Gastroesophageal sphincter (tissue), 4 donors: ENCODE data around the gene CDH11. TPM values are rescaled to one million over a fixed set of nuclear protein-coding genes. Genes with fewer than 3 reads are reported as not detected.

Source experiments
- ATAC-seq: fragments of 150-250 bp; one replicate; pipeline ENCODE4 v1.9.1; 2016; ENCODE audit warnings: mild to moderate bottlenecking, moderate library complexity
- H3K27ac ChIP-seq, 4 donors: fragments of 200-600 bp; sonication (generic) in 3 of 4; 1 replicate in 3 of 4; 2 replicates in 1 of 4; pipeline ENCODE4 v1.5.1; 2016 to 2019
- H3K27me3 ChIP-seq: fragments of 200-600 bp; sonication (generic); one replicate; pipeline ENCODE4 v1.5.1; 2019
- H3K36me3 ChIP-seq, 2 donors: fragments of 200-600 bp; sonication (generic); one replicate each; pipeline ENCODE4 v1.5.1; 2019; ENCODE audit warnings: control low read depth in 1 of 2
- H3K4me1 ChIP-seq, 3 donors: fragments of 200-600 bp; sonication (generic); 1 replicate in 2 of 3; 2 replicates in 1 of 3; pipeline ENCODE4 v1.5.1; 2016 to 2019; ENCODE audit warnings: control low read depth in 2 of 3
- H3K4me3 ChIP-seq, 2 donors: fragments of 200-600 bp; sonication (generic); one replicate each; pipeline ENCODE4 v1.5.1; 2019; ENCODE audit warnings: mild to moderate bottlenecking in 1 of 2, moderate library complexity in 1 of 2
- H3K9me3 ChIP-seq, 3 donors: fragments of 200-600 bp; sonication (generic); one replicate each; pipeline ENCODE4 v1.5.1; 2017 to 2019; ENCODE audit warnings: control low read depth in 2 of 3
- EP300 ChIP-seq: sonication (generic); formaldehyde crosslinking; IDR thresholded peaks from one replicate; pipeline ENCODE4 v1.6.1; 2017; ENCODE audit warnings: antibody characterized with exemption, mild to moderate bottlenecking
- POLR2A ChIP-seq, 2 donors: fragments of 450-650 bp; IDR thresholded peaks; one replicate each; pipeline ENCODE4 v1.6.1; 2017; ENCODE audit warnings: antibody characterized with exemption in 2 of 2, mild to moderate bottlenecking in 2 of 2, moderate library complexity in 1 of 2
- POLR2AphosphoS5 ChIP-seq: sonication (generic); formaldehyde crosslinking; IDR thresholded peaks from one replicate; pipeline ENCODE4 v1.6.1; 2017; ENCODE audit warnings: antibody characterized with exemption
- WGBS, 2 donors: methylation state at CpG; one replicate each; pipeline ENCODE4 v1.1.5; 2018; ENCODE audit warnings: low coverage in 1 of 2; 5-methylcytosine and 5-hydroxymethylcytosine counted together
- total RNA-seq, 4 donors: library from RNA; depleted of rRNA; stranded (reverse); fragments of >200 nt; gene quantifications; one replicate each; pipeline ENCODE4 v1.1.0, GENCODE V29; 2016
- TF ChIP-seq, protein P1 (sequence below), 4 experiments: fragments of 200-600 bp in 2 of 4; fragments of 450-650 bp in 2 of 4; sonication (generic) in 1 of 4; IDR thresholded peaks; one replicate each; pipeline ENCODE4 v1.5.1; 2017 to 2019; ENCODE audit warnings: antibody characterized with exemption in 4 of 4, mild to moderate bottlenecking in 2 of 4, moderate library complexity in 2 of 4

Gene CDH11
- total RNA-seq, 4 donors from 2014 or later, result 37.4 to 78.9 (median 62.8) TPM

DNA sequence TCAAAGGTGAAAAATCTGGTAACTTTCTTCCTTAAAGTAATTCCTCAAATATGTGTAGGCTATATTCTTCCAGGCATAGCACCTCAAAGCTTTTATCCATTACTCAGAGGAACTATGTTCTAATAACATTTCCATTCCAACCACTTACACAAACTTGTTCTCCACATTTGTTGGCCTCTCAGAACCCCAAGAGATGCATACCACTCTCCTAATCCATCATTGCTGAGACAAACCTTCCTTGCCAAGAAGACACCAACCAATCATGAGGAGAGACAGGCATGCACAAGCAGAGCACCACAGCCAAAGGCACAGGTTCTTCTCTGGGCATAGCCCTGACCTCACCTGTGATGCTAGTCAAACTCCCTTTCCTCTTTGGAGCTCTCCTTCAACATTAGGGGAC, 20.9 kb downstream of the CDH11 start:
- H3K9me3 ChIP-seq, result no peaks in the 10 kb centered on the region
- H3K27ac ChIP-seq, result no peak overlapping the region
- ATAC-seq, result no peak
- no peak overlapping the region for H3K4me3 ChIP-seq
- TF ChIP-seq POLR2AphosphoS5, result no peak
- TF ChIP-seq POLR2A (IDR thresholded peaks at IDR 0.05), result no peak
- TF ChIP-seq, protein P1, sequence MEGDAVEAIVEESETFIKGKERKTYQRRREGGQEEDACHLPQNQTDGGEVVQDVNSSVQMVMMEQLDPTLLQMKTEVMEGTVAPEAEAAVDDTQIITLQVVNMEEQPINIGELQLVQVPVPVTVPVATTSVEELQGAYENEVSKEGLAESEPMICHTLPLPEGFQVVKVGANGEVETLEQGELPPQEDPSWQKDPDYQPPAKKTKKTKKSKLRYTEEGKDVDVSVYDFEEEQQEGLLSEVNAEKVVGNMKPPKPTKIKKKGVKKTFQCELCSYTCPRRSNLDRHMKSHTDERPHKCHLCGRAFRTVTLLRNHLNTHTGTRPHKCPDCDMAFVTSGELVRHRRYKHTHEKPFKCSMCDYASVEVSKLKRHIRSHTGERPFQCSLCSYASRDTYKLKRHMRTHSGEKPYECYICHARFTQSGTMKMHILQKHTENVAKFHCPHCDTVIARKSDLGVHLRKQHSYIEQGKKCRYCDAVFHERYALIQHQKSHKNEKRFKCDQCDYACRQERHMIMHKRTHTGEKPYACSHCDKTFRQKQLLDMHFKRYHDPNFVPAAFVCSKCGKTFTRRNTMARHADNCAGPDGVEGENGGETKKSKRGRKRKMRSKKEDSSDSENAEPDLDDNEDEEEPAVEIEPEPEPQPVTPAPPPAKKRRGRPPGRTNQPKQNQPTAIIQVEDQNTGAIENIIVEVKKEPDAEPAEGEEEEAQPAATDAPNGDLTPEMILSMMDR (IDR thresholded peaks at IDR 0.05), result no peak
- TF ChIP-seq EP300, result no peak
- H3K36me3 ChIP-seq, result no peaks in the 10 kb centered on the region
- H3K4me1 ChIP-seq, result no peaks in the 10 kb centered on the region
- H3K27me3 ChIP-seq, result no peaks in the 10 kb centered on the region

DNA sequence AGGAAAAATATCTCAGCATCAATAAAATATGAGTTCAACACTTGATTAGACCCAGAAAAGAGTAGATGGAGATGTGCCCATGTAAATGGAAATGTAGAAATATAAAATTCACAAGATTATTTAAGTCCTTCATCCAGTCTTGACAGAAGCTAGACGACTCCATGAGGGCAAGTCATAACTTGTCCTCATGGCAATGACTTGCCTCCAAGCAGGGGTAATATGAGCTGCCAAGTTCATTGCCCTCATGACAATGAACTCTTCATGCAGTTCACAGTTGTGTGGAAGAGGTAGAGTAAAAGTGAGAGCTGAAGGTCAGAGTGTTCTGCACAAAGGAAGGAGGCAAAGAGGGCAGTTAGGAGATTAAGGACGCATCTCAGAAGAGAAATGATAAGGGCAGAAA, 22.3 kb downstream of the CDH11 start:
- Histone ChIP-seq H3K4me3 (no peak overlapping the region), H3K9me3 (no peaks in the 10 kb centered on the region), H3K36me3 (no peaks in the 10 kb centered on the region), H3K27me3 (no peaks in the 10 kb centered on the region), H3K27ac (no peak overlapping the region), H3K4me1 (no peaks in the 10 kb centered on the region)
- WGBS, 2 donors, result 87 to 90% methylated on average over 2 of the region's 2 CpGs
- TF ChIP-seq EP300, result no peak
- TF ChIP-seq POLR2AphosphoS5, result no peak
- TF ChIP-seq, protein P1 (IDR thresholded peaks at IDR 0.05), result no peak
- no peak for TF ChIP-seq POLR2A (IDR thresholded peaks at IDR 0.05)
- ATAC-seq, result no peak

DNA sequence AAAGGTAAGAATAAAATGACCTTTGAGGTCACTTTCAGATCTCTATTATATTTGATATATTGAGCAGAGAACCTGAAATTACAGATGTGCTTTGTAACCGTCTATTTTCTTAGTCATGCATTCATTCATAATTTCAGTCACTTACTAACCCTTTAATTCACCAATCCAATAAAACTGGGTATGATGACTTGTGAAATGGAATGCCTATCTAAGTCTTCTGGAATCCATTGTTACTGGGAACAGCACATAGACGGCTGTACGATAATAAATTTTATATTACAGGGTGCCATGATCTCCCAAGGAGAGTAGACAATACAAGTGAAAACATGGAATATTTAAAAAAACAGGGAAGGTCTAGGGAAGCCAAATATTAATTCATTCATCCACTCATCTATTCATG, 22.9 kb downstream of the CDH11 start:
- Histone ChIP-seq H3K9me3 (no peaks in the 10 kb centered on the region), H3K4me1 (no peaks in the 10 kb centered on the region), H3K27me3 (no peaks in the 10 kb centered on the region), H3K36me3 (no peaks in the 10 kb centered on the region), H3K27ac (no peak overlapping the region), H3K4me3 (no peak overlapping the region)
- TF ChIP-seq POLR2A (IDR thresholded peaks at IDR 0.05), result no peak
- 68 to 79% methylated on average over 2 to 3 of the region's 3 CpGs for WGBS, 2 donors
- ATAC-seq, result no peak

DNA sequence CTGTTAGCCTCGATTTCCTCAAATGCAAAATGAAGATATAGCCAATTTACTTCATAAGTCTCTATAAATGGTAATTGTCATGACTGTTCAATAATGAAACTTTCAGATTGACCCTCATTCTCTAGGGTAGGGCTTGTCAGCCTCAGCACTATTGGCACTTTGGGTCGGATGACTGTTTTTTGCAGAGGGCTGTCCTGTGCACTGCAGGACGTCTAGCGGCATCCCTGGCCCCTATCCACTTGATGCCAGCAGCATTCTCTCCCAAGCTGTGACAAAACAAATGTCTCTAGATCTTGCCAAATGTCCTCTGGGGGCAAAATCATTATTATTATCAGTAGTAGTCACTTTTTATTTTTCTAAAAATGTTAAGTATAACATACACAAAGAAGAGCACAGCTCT, 24.6 kb downstream of the CDH11 start:
- TF ChIP-seq POLR2AphosphoS5 (no peak), EP300 (no peak), POLR2A (IDR thresholded peaks at IDR 0.05) (no peak)
- TF ChIP-seq, protein P1 (IDR thresholded peaks at IDR 0.05), result no peak
- no peaks in the 10 kb centered on the region for H3K27me3 ChIP-seq
- H3K9me3 ChIP-seq, result no peaks in the 10 kb centered on the region
- 64 to 74% methylated on average over 2 to 4 of the region's 4 CpGs for WGBS, 2 donors
- no peak overlapping the region for H3K4me3 ChIP-seq
- no peak overlapping the region for H3K27ac ChIP-seq
- no peak for ATAC-seq
- no peaks in the 10 kb centered on the region for H3K4me1 ChIP-seq
- H3K36me3 ChIP-seq, result no peaks in the 10 kb centered on the region

DNA sequence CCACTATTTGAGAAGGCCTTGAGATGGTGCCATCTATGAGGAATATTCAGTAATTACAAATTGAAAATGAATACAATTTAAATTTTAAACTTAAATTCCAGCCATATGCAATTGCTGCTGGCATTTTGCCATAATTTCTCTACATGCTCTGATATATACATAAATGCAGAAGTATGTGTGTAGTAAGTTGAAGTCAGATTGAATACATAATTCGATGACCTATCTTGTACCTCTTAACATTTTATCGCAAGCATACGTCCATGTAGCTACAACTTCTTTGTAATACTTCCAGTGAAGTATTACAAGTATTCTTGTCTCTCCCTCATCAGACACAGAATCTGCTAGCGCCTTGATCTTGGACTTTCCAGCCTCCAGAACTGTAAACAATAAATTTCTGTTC, 26.0 kb downstream of the CDH11 start:
- no peaks in the 10 kb centered on the region for H3K36me3 ChIP-seq
- 64 to 72% methylated on average over 4 of the region's 4 CpGs for WGBS, 2 donors
- no peak for TF ChIP-seq POLR2AphosphoS5
- no peak for TF ChIP-seq EP300
- TF ChIP-seq, protein P1 (IDR thresholded peaks at IDR 0.05), result no peak
- H3K27ac ChIP-seq, result no peak overlapping the region
- H3K27me3 ChIP-seq, result no peaks in the 10 kb centered on the region
- no peaks in the 10 kb centered on the region for H3K4me1 ChIP-seq
- no peak overlapping the region for H3K4me3 ChIP-seq
- no peaks in the 10 kb centered on the region for H3K9me3 ChIP-seq
- ATAC-seq, result no peak
